ENCODE measurements around the gene SPECC1. TPM values are rescaled to one million over a fixed set of nuclear protein-coding genes. Genes with fewer than 3 reads are reported as not detected.
A peak's percentile ranks its signal among the peaks of the same experiment; 100 is the strongest.

The SPECC1 gene
- total RNA-seq, 1 experiment from 2014 or later: 103 TPM

GRCh38 chr17:20203018-20203417, 193.9 kb downstream of the SPECC1 start (continued):
- no peak for TF ChIP-seq NFYB (CRISPR knock-in tag; conservative IDR thresholded peaks at IDR 0.05; ENCODE audit: low read depth)

- POLR2A ChIA-PET: no interaction called here
- Mint-ChIP-seq H3K4me3 (no peak overlapping the region), H3K27me3 (ENCODE audit: low read depth) (no peaks in the 10 kb centered on the region), H3K27ac (peak overlapping the region; percentile 61; the same call in 1 of the 2 replicates), H3K36me3 (peaks cover 19% of the 10 kb centered on the region), H3K9me3 (peaks cover 1% of the 10 kb centered on the region), H3K4me1 (peaks cover 81% of the 10 kb centered on the region)
- CTCF ChIA-PET: interaction anchor here (3.0 kb wide), 1 partner anchor 23 kb away, joined by 8 read pairs; no protein-coding TSS in a partner anchor
- TF ChIP-seq USF1 (CRISPR knock-in tag; IDR thresholded peaks at IDR 0.05) (no peak), HMGA2 (CRISPR knock-in tag; IDR thresholded peaks at IDR 0.05) (no peak), ZNF532 (CRISPR knock-in tag; IDR thresholded peaks at IDR 0.05; ENCODE audit: borderline replicate concordance) (no peak), NFATC4 (CRISPR knock-in tag; IDR thresholded peaks at IDR 0.05) (no peak), E2F4 (CRISPR knock-in tag; IDR thresholded peaks at IDR 0.05; ENCODE audit: borderline replicate concordance, low read depth) (no peak), CDX4 (CRISPR knock-in tag; IDR thresholded peaks at IDR 0.05; ENCODE audit: borderline replicate concordance) (no peak), NR2C2 (CRISPR knock-in tag; IDR thresholded peaks at IDR 0.05) (no peak), ATF2 (CRISPR knock-in tag; IDR thresholded peaks at IDR 0.05; ENCODE audit: borderline replicate concordance, low read depth) (no peak), SOX15 (CRISPR knock-in tag; IDR thresholded peaks at IDR 0.05) (no peak)
- DNase-seq (ENCODE audit: low spot score): no peak
- no peak for ATAC-seq
Measured at GRCh38 chr17:20203761-20204263, 194.7 kb downstream of the SPECC1 start.

- H3K27ac Mint-ChIP-seq: peak overlapping the region; percentile 21
- no peak for TF ChIP-seq ZNF423 (CRISPR knock-in tag; IDR thresholded peaks at IDR 0.05)
- TF ChIP-seq USF2 (CRISPR knock-in tag; IDR thresholded peaks at IDR 0.05): no peak
- TF ChIP-seq IRF2 (CRISPR knock-in tag; IDR thresholded peaks at IDR 0.05; ENCODE audit: borderline replicate concordance, low read depth): no peak
- TF ChIP-seq E2F5 (CRISPR knock-in tag; IDR thresholded peaks at IDR 0.05): no peak
- TF ChIP-seq SMAD4 (CRISPR knock-in tag; IDR thresholded peaks at IDR 0.05): no peak
- TF ChIP-seq E2F1 (CRISPR knock-in tag; IDR thresholded peaks at IDR 0.05): no peak
- peaks cover 76% of the 10 kb centered on the region for H3K4me1 Mint-ChIP-seq
- no peak overlapping the region for H3K4me3 Mint-ChIP-seq
- H3K36me3 Mint-ChIP-seq: peaks cover 20% of the 10 kb centered on the region
- POLR2A ChIA-PET: no interaction called here
- no peaks in the 10 kb centered on the region for H3K9me3 Mint-ChIP-seq
- no peak for DNase-seq (ENCODE audit: low spot score)
- CTCF ChIA-PET: interaction anchor here (0.8 to 3.0 kb wide), 4 partner anchors 11 to 213 kb away, joined by 3 to 8 read pairs (median 6); no protein-coding TSS in a partner anchor
- H3K27me3 Mint-ChIP-seq (ENCODE audit: low read depth): no peaks in the 10 kb centered on the region
- no peak for ATAC-seq
Measured at GRCh38 chr17:20205609-20206008, 196.4 kb downstream of the SPECC1 start.
